ENCODE data around the gene JMJD1C. TPM values are rescaled to one million over a fixed set of nuclear protein-coding genes. Genes with fewer than 3 reads are reported as not detected.

JMJD1C gene
- total RNA-seq, 1 experiment from 2014 or later, result 66.3 TPM

DNA sequence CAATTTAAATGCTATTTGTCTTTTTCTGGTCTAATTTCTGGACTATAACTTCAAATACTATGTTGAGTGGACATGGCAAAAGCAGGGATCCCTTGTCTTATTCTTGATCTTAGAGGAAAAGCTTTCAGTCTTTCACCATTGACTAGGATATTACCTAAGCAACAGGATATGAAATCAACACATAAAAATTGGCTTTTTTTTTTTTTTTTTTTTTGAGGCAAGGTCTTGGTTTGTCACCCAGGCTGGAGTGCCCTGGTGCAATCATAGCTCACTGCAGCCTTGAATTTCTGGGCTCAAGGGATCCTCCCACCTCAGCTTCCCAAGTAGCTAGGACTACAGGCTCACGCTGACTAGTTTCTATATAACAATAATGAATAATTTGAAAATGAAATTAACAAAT lies 90.8 kb downstream of the JMJD1C start (continued):
- TF ChIP-seq REST (IDR thresholded peaks at IDR 0.05; ENCODE audit: low read depth) (no peak), RAD21 (IDR thresholded peaks at IDR 0.05; ENCODE audit: low read depth) (no peak), JUND (IDR thresholded peaks at IDR 0.05) (no peak), EGR1 (IDR thresholded peaks at IDR 0.05; ENCODE audit: low read depth) (no peak)
- TF ChIP-seq, protein P1, sequence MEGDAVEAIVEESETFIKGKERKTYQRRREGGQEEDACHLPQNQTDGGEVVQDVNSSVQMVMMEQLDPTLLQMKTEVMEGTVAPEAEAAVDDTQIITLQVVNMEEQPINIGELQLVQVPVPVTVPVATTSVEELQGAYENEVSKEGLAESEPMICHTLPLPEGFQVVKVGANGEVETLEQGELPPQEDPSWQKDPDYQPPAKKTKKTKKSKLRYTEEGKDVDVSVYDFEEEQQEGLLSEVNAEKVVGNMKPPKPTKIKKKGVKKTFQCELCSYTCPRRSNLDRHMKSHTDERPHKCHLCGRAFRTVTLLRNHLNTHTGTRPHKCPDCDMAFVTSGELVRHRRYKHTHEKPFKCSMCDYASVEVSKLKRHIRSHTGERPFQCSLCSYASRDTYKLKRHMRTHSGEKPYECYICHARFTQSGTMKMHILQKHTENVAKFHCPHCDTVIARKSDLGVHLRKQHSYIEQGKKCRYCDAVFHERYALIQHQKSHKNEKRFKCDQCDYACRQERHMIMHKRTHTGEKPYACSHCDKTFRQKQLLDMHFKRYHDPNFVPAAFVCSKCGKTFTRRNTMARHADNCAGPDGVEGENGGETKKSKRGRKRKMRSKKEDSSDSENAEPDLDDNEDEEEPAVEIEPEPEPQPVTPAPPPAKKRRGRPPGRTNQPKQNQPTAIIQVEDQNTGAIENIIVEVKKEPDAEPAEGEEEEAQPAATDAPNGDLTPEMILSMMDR (IDR thresholded peaks at IDR 0.05 in 2 of 3, conservative IDR thresholded peaks at IDR 0.05 in 1 of 3; ENCODE audit: borderline replicate concordance in 1 of 3, insufficient read depth in 1 of 3, low read depth in 2 of 3, low read length in 2 of 3), result no peak

GRCh38 chr10:63373176-63373575 lies 92.6 kb downstream of the JMJD1C start:
- no peak overlapping the region for H3K9ac ChIP-seq (ENCODE audit: low read length)
- H3K4me1 ChIP-seq (ENCODE audit: control insufficient read depth in 1 of 2, insufficient read depth in 2 of 2, low read length in 2 of 2), result no peaks in the 10 kb centered on the region
- H4K20me1 ChIP-seq (ENCODE audit: insufficient read depth), result no peaks in the 10 kb centered on the region
- no peak overlapping the region for H3K4me2 ChIP-seq (ENCODE audit: low read length)
- H3K9me3 ChIP-seq (ENCODE audit: control insufficient read depth in 1 of 2, insufficient read depth in 1 of 2, low read depth in 1 of 2, low read length in 2 of 2), result no peaks in the 10 kb centered on the region
- H3K9me2 ChIP-seq (ENCODE audit: insufficient read depth), result 0 out of 2 replicates have a peak, but pooled peaks cover 5% of the 10 kb centered on the region
- POLR2A ChIA-PET, result no interaction called here
- no peaks in the 10 kb centered on the region for H3K36me3 ChIP-seq (ENCODE audit: control insufficient read depth in 1 of 2, insufficient read depth in 2 of 2, low read length in 2 of 2)
- intact Hi-C loops (cut with micrococcal nuclease), result no loop called here
- CTCF ChIA-PET, result no interaction called here
- ATAC-seq (no peak), DNase-seq (ENCODE audit: low read depth, low spot score) (no peak)
- H3K4me3 ChIP-seq (replicated peaks in 1 of 2; ENCODE audit: low read depth in 1 of 2, low read length in 2 of 2), result no peak overlapping the region
- no TSS peak for BruUV-seq (replicated peaks)
- RAD21 ChIA-PET (ENCODE audit: low non-redundant PET in 1 of 2, low total read pairs in 2 of 2, uncharacterized antibody in 2 of 2, unreplicated experiment in 2 of 2), result no interaction called here
- H3K79me2 ChIP-seq (ENCODE audit: insufficient read depth, low read length), result peaks cover 63% of the 10 kb centered on the region
- no peak overlapping the region for H2AFZ ChIP-seq (ENCODE audit: low read depth, low read length, poor library complexity, severe bottlenecking)
- no peak overlapping the region for H3K27ac ChIP-seq (ENCODE audit: low read depth, low read length)
- no peaks in the 10 kb centered on the region for H3K27me3 ChIP-seq (ENCODE audit: insufficient read depth, low read length)
- no peak for TF ChIP-seq RAD21 (IDR thresholded peaks at IDR 0.05; ENCODE audit: low read depth)
- no peak for TF ChIP-seq FOSL1 (IDR thresholded peaks at IDR 0.05; ENCODE audit: low read depth)
- no peak for TF ChIP-seq POLR2A (IDR thresholded peaks at IDR 0.05; ENCODE audit: borderline replicate concordance, extremely low read depth, insufficient read depth, insufficient read length)
- TF ChIP-seq, protein P1 (IDR thresholded peaks at IDR 0.05 in 2 of 3, conservative IDR thresholded peaks at IDR 0.05 in 1 of 3; ENCODE audit: borderline replicate concordance in 1 of 3, insufficient read depth in 1 of 3, low read depth in 2 of 3, low read length in 2 of 3), result no peak
- TF ChIP-seq SRF (IDR thresholded peaks at IDR 0.05; ENCODE audit: low read depth), result no peak
- no peak for TF ChIP-seq YY1 (IDR thresholded peaks at IDR 0.05; ENCODE audit: extremely low read depth, insufficient replicate concordance, low read depth, low read length)
- TF ChIP-seq, protein P2, sequence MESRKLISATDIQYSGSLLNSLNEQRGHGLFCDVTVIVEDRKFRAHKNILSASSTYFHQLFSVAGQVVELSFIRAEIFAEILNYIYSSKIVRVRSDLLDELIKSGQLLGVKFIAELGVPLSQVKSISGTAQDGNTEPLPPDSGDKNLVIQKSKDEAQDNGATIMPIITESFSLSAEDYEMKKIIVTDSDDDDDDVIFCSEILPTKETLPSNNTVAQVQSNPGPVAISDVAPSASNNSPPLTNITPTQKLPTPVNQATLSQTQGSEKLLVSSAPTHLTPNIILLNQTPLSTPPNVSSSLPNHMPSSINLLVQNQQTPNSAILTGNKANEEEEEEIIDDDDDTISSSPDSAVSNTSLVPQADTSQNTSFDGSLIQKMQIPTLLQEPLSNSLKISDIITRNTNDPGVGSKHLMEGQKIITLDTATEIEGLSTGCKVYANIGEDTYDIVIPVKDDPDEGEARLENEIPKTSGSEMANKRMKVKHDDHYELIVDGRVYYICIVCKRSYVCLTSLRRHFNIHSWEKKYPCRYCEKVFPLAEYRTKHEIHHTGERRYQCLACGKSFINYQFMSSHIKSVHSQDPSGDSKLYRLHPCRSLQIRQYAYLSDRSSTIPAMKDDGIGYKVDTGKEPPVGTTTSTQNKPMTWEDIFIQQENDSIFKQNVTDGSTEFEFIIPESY (IDR thresholded peaks at IDR 0.05; ENCODE audit: extremely low read depth, insufficient replicate concordance, low read length), result no peak
- TF ChIP-seq TCF7L2 (IDR thresholded peaks at IDR 0.05; ENCODE audit: borderline replicate concordance, extremely low read depth, insufficient read depth, insufficient read length), result no peak
- TF ChIP-seq EZH2 (IDR thresholded peaks at IDR 0.05), result no peak
- TF ChIP-seq, protein P3, sequence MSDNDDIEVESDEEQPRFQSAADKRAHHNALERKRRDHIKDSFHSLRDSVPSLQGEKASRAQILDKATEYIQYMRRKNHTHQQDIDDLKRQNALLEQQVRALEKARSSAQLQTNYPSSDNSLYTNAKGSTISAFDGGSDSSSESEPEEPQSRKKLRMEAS (IDR thresholded peaks at IDR 0.05), result no peak
- TF ChIP-seq CEBPB (IDR thresholded peaks at IDR 0.05; ENCODE audit: low read depth), result no peak
- TF ChIP-seq ATF3 (IDR thresholded peaks at IDR 0.05), result no peak

Data from HCT116 (cell line).